Activated CD4-positive, alpha-beta T cell treated with anti-CD3 and anti-CD28 coated beads, Interleukin-2, amount 50 U/mL, for 1 hour (primary cell): ENCODE results near the gene HLA-DQA2.
"Not testable (repeated sequence)": the region's sequence is repeated elsewhere in the genome, so short reads cannot be mapped to it uniquely, and the experiment has no call there.

ENCODE experiments used
- DNase-seq: peaks from one replicate; pipeline ENCODE4 v3.0.0-alpha.2; 2020

HLA-DQA2 gene

GRCh38 chr6:32782923-32783322 is 41.7 kb downstream of the HLA-DQA2 start:
- not testable (repeated sequence) for DNase-seq

DNA sequence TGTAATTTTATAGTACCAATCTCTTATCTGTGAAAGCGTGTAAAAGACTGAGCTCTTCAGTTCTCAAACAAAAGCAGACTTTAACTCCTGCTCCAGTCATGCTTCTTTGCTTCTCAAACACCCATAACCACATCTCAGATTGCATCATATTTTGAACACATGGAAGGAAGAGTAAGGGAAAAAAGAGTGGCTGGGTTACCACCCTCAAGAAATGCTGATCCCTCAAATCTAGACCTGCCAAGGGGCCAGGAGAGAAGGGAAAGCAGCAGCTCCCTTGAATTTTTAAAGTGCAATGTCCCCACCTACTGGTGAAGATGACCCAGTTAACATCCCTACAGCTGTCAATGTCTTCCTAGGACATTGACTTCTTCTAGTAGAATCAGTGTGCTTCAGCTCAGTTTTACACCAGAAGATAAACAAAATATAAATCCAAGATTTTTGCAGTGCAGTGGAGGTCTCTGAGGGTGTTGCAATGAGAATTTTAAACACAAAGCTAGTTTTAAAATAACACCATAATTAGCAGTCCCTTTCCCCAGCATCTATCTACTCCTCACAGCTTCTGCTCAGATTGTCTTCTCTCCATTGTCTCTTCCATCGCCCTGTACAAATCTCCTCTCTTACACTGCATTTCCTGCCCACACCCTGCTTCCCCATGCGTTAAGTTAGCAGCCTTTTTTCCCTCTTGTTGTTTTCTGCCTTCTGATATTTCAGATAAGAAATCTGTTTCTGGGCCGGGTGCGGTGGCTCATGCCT is 44.8 kb downstream of the HLA-DQA2 start:
- DNase-seq: peak; percentile 13

DNA sequence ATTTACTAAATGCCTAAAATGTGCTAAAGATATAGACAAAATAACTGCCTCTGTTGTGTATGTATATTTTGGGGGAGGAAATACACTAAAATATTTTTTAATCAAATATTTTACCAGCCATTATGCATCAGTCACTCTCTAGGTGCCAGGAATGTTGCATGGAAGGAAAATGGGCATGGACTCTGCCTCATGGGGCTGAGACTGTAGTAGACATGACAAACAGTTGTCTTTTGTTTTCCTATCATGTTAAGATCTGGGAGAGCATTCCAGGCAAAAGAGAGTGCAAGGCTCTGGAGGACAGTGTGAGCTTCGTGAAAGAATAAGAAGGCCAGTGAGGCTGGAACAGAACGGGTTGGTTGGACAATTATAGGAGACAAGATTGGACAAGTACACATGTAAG is 49.1 kb downstream of the HLA-DQA2 start:
- no peak for DNase-seq

DNA sequence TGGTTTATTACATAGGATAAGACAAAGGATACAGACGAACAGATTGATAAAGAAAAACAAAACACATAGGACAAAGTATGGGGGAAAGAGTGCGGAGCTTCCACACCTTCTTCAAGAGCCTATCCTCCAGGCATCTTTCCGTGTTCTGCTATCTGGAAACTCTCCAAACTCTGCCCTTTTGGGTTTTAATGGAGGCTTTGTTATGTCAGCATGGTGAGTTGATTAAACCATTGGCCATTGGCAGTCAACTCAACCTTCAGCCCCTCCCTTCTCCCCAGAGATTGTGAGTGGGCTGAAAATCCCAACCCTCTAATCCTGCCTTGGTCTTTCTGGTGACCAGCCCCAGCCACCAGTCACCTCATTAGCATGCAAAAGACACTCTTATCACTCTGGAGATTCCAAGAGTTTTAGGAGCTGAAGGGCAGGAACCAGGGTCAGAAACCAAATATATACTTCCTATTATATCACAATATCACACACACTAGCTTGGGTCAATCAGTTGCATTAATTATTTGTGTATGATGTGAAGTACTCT is 51.8 kb downstream of the HLA-DQA2 start:
- DNase-seq: no peak

GRCh38 chr6:32794510-32794909 is 53.3 kb downstream of the HLA-DQA2 start:
- DNase-seq: no peak
